ENCODE results near the gene RPS6KA5.

GRCh38 chr14:90976101-90976500 is 84.3 kb downstream of the RPS6KA5 start:
- no peak for TF ChIP-seq ZFP30 (CRISPR knock-in tag; IDR thresholded peaks at IDR 0.05)
- TF ChIP-seq ARNTL (CRISPR knock-in tag; IDR thresholded peaks at IDR 0.05; ENCODE audit: borderline replicate concordance, low read depth) = no peak
- no peak for TF ChIP-seq SNAI2 (CRISPR knock-in tag; IDR thresholded peaks at IDR 0.05)
- no peak for TF ChIP-seq PATZ1 (CRISPR knock-in tag; IDR thresholded peaks at IDR 0.05; ENCODE audit: borderline replicate concordance)
- TF ChIP-seq CSDC2 (CRISPR knock-in tag; IDR thresholded peaks at IDR 0.05) = no peak
- TF ChIP-seq CREB5 (CRISPR knock-in tag; IDR thresholded peaks at IDR 0.05; ENCODE audit: low read depth) = no peak
- TF ChIP-seq RARB (CRISPR knock-in tag; IDR thresholded peaks at IDR 0.05) = no peak
- TF ChIP-seq OSR1 (CRISPR knock-in tag; IDR thresholded peaks at IDR 0.05) = no peak
